A673 (cell line): Measurements from ENCODE around the gene DOK6. TPM values are rescaled to one million over a fixed set of nuclear protein-coding genes. Genes with fewer than 3 reads are reported as not detected.

ENCODE experiments used
- BruUV-seq: library from RNA; stranded (reverse); fragments of 400-500 nt; replicated peaks from 2 replicates; lab custom pipeline; 2021; lab: Mats Ljungman, UMichigan
- CTCF ChIA-PET: fragments of 300-600 bp; sonication (Branson Sonifier 250); formaldehyde crosslinking; loops from one replicate; lab custom pipeline; 2022; ENCODE audit warnings: antibody characterized with exemption; lab: Charles Lee
- POLR2A ChIA-PET: fragments of 300-600 bp; sonication (Branson Sonifier 250); formaldehyde crosslinking; loops from one replicate; lab custom pipeline; 2022; ENCODE audit warnings: antibody characterized with exemption; ENCODE audit not compliant: low non-redundant PET; lab: Charles Lee
- DNase-seq: peaks from one replicate; pipeline ENCODE4 v3.0.0-alpha.2; 2015; ENCODE audit warnings: low spot score
- H3K27ac ChIP-seq: fragments of 200-600 bp; sonication (generic); 2 replicates; pipeline ENCODE4 v1.5.1; 2016; ENCODE audit warnings: mixed run types, low read depth, mild to moderate bottlenecking, mixed read lengths, antibody characterized with exemption, low read length; ENCODE audit not compliant: poor library complexity, severe bottlenecking
- H3K27me3 ChIP-seq: fragments of 200-600 bp; sonication (generic); replicated peaks from 2 replicates; pipeline ENCODE4 v1.6.1; 2017; ENCODE audit warnings: mixed run types, low read depth, mild to moderate bottlenecking, mixed read lengths, antibody characterized with exemption, low read length; ENCODE audit not compliant: insufficient read depth, poor library complexity
- H3K36me3 ChIP-seq: fragments of 200-600 bp; sonication (generic); 2 replicates; pipeline ENCODE4 v1.6.1; 2016; ENCODE audit warnings: mixed run types, mild to moderate bottlenecking, mixed read lengths, antibody characterized with exemption, low read length; ENCODE audit not compliant: insufficient read depth, poor library complexity, severe bottlenecking
- H3K4me1 ChIP-seq: fragments of 200-600 bp; sonication (generic); 2 replicates; pipeline ENCODE4 v1.6.1; 2017; ENCODE audit warnings: mixed run types, mild to moderate bottlenecking, mixed read lengths, antibody characterized with exemption, low read length; ENCODE audit not compliant: insufficient read depth, poor library complexity, severe bottlenecking
- H3K4me3 ChIP-seq: fragments of 200-600 bp; sonication (generic); 2 replicates; pipeline ENCODE4 v1.5.1; 2016; ENCODE audit warnings: low read depth, mixed run types, mild to moderate bottlenecking, mixed read lengths, low read length; ENCODE audit not compliant: poor library complexity, severe bottlenecking
- H3K9me3 ChIP-seq: fragments of 200-600 bp; sonication (generic); 2 replicates; pipeline ENCODE4 v1.6.1; 2016; ENCODE audit warnings: mixed run types, low read depth, mild to moderate bottlenecking, mixed read lengths, antibody characterized with exemption, low read length; ENCODE audit not compliant: poor library complexity, severe bottlenecking
- CTCF ChIP-seq: fragments of 300-800, 200-600 bp; sonication (generic); conservative IDR thresholded peaks from 2 replicates; pipeline ENCODE4 v1.5.1; 2017; ENCODE audit warnings: low read depth, mild to moderate bottlenecking, antibody characterized with exemption, low read length, moderate library complexity, mixed read lengths
- EZH2 ChIP-seq: fragments of 200-600 bp; sonication (generic); IDR thresholded peaks from 2 replicates; pipeline ENCODE4 v1.6.1; 2017; ENCODE audit warnings: borderline replicate concordance, low read depth, mild to moderate bottlenecking, mixed read lengths, antibody characterized with exemption, low read length; ENCODE audit not compliant: poor library complexity, severe bottlenecking
- intact Hi-C: fragments of 100-400 bp; cut with micrococcal nuclease; formaldehyde crosslinking; loops from one replicate; pipeline ENCODE4 v1.10.0; 2022; ENCODE audit not compliant: unreplicated experiment
- total RNA-seq: library from RNA; stranded (reverse); gene quantifications from 2 replicates; pipeline ENCODE4 v1.2.3, GENCODE V29; 2021

Gene DOK6
- total RNA-seq, 1 experiment from 2014 or later: 13.7 TPM

GRCh38 chr18:69725855-69726508, 325.3 kb downstream of the DOK6 start:
- BruUV-seq: no TSS peak
- no peaks in the 10 kb centered on the region for H3K9me3 ChIP-seq

GRCh38 chr18:69727912-69728572, 327.4 kb downstream of the DOK6 start:
- no peaks in the 10 kb centered on the region for H3K27me3 ChIP-seq
- ChIA-PET POLR2A (no interaction called here), CTCF (interaction anchor here (0.7 kb wide), 1 partner anchor 323 kb away, joined by 4 read pairs; no protein-coding TSS in a partner anchor)
- intact Hi-C loops: loop anchor here (10.0 kb wide), 1 partner anchor 63 kb away; no protein-coding TSS in a partner anchor
- no peak overlapping the region for H3K27ac ChIP-seq
- no peak for TF ChIP-seq CTCF
- TF ChIP-seq EZH2: no peak
- peaks cover 4% of the 10 kb centered on the region for H3K4me1 ChIP-seq
- H3K9me3 ChIP-seq: no peaks in the 10 kb centered on the region
- no TSS peak for BruUV-seq
- no peak overlapping the region for H3K4me3 ChIP-seq
- H3K36me3 ChIP-seq: no peaks in the 10 kb centered on the region
- DNase-seq: no peak

More at GRCh38 chr18:69725855-69726508, 325.3 kb downstream of the DOK6 start:
- Histone ChIP-seq H3K4me3 (no peak overlapping the region), H3K4me1 (peaks cover 4% of the 10 kb centered on the region), H3K27ac (no peak overlapping the region), H3K27me3 (no peaks in the 10 kb centered on the region), H3K36me3 (no peaks in the 10 kb centered on the region)
- no peak for DNase-seq
- CTCF ChIA-PET: no interaction called here
- intact Hi-C loops: loop anchor here (10.0 kb wide), 1 partner anchor 61 kb away; no protein-coding TSS in a partner anchor
- no peak for TF ChIP-seq EZH2
- TF ChIP-seq CTCF: no peak
- POLR2A ChIA-PET: no interaction called here

- POLR2A ChIA-PET: interaction anchor here (0.6 kb wide), 1 partner anchor 817 kb away, joined by 4 read pairs; no protein-coding TSS in a partner anchor
- Histone ChIP-seq H3K4me3 (no peak overlapping the region), H3K27ac (no peak overlapping the region), H3K36me3 (no peaks in the 10 kb centered on the region), H3K27me3 (no peaks in the 10 kb centered on the region), H3K4me1 (peaks cover 4% of the 10 kb centered on the region), H3K9me3 (no peaks in the 10 kb centered on the region)
- CTCF ChIA-PET: no interaction called here
- intact Hi-C loops: loop anchor here (5.0 kb wide), 1 partner anchor 38 kb away; no protein-coding TSS in a partner anchor
- TF ChIP-seq CTCF: no peak
- BruUV-seq: no TSS peak
- no peak for DNase-seq
Measured at GRCh38 chr18:69730664-69731063, 330.0 kb downstream of the DOK6 start.
